GM23338 (cell line): ENCODE data around the gene CUEDC1. TPM values are rescaled to one million over a fixed set of nuclear protein-coding genes. Genes with fewer than 3 reads are reported as not detected.

ENCODE experiments used
- ATAC-seq: fragments of 200-7000 bp; cut with Tn5 transposase; 3 replicates; pipeline ENCODE4 v1.9.1; 2020
- DNase-seq: peaks from one replicate; pipeline ENCODE4 v3.0.0-alpha.2; 2015; ENCODE audit warnings: low spot score
- H2AFZ ChIP-seq: fragments of 200-600 bp; sonication (generic); 2 replicates; pipeline ENCODE4 v1.8.0; 2016; ENCODE audit warnings: antibody characterized with exemption, mild to moderate bottlenecking, moderate library complexity
- H3F3A ChIP-seq: fragments of 200-600 bp; sonication (generic); replicated peaks from 2 replicates; pipeline ENCODE4 v1.8.0; 2017; ENCODE audit warnings: antibody characterized with exemption, mixed run types, low read depth
- H3K27ac ChIP-seq: fragments of 200-600 bp; sonication (generic); 2 replicates; pipeline ENCODE4 v1.6.1; 2016; ENCODE audit warnings: low read depth
- H3K27me3 ChIP-seq: fragments of 200-600 bp; sonication (generic); 2 replicates; pipeline ENCODE4 v1.8.0; 2016; ENCODE audit warnings: mild to moderate bottlenecking, mixed run types, moderate library complexity; ENCODE audit not compliant: insufficient read depth
- H3K36me3 ChIP-seq: fragments of 200-600 bp; sonication (generic); 2 replicates; pipeline ENCODE4 v1.8.0; 2016; ENCODE audit warnings: mild to moderate bottlenecking; ENCODE audit not compliant: insufficient read depth
- H3K4me1 ChIP-seq: fragments of 200-600 bp; sonication (generic); 2 replicates; pipeline ENCODE4 v1.8.0; 2016; ENCODE audit warnings: mild to moderate bottlenecking, moderate library complexity; ENCODE audit not compliant: insufficient read depth
- H3K4me2 ChIP-seq: fragments of 200-600 bp; sonication (generic); 2 replicates; pipeline ENCODE4 v1.7.1; 2017; ENCODE audit warnings: mixed run types
- H3K4me3 ChIP-seq: fragments of 200-600 bp; sonication (generic); 2 replicates; pipeline ENCODE4 v1.6.1; 2016; ENCODE audit warnings: mixed run types
- H3K79me2 ChIP-seq: fragments of 200-600 bp; sonication (generic); replicated peaks from 2 replicates; pipeline ENCODE4 v1.8.0; 2017; ENCODE audit warnings: mild to moderate bottlenecking; ENCODE audit not compliant: insufficient read depth
- H3K9me2 ChIP-seq: fragments of 200-600 bp; sonication (generic); 2 replicates; pipeline ENCODE4 v1.8.0; 2017; ENCODE audit not compliant: insufficient read depth
- H4K20me1 ChIP-seq: fragments of 200-600 bp; sonication (generic); replicated peaks from 2 replicates; pipeline ENCODE4 v1.8.0; 2017; ENCODE audit warnings: mild to moderate bottlenecking; ENCODE audit not compliant: insufficient read depth
- H3K27ac Mint-ChIP-seq: 2 replicates; pipeline ENCODE4 v1.8.0; 2020; ENCODE audit warnings: inconsistent platforms, mild to moderate bottlenecking, moderate library complexity, mixed read lengths
- H3K27me3 Mint-ChIP-seq: 3 replicates; pipeline ENCODE4 v1.8.0; 2022; ENCODE audit warnings: low read depth, mild to moderate bottlenecking, moderate library complexity, mixed read lengths, inconsistent platforms; ENCODE audit not compliant: insufficient read depth, poor library complexity
- H3K36me3 Mint-ChIP-seq: 3 replicates; pipeline ENCODE4 v1.8.0; 2021; ENCODE audit warnings: low read depth, mild to moderate bottlenecking, inconsistent platforms, moderate library complexity, mixed read lengths
- H3K4me1 Mint-ChIP-seq: 3 replicates; pipeline ENCODE4 v1.8.0; 2020; ENCODE audit warnings: mild to moderate bottlenecking, inconsistent platforms, mixed read lengths
- H3K4me3 Mint-ChIP-seq: 3 replicates; pipeline ENCODE4 v1.8.0; 2021; ENCODE audit warnings: moderate library complexity, mild to moderate bottlenecking, inconsistent platforms, mixed read lengths
- H3K9me3 Mint-ChIP-seq: 3 replicates; pipeline ENCODE4 v1.8.0; 2020; ENCODE audit warnings: moderate library complexity, mild to moderate bottlenecking, inconsistent platforms, mixed read lengths
- JUNB ChIP-seq: IDR thresholded peaks from one replicate; pipeline ENCODE4 v1.6.1; 2016; ENCODE audit warnings: antibody characterized with exemption; ENCODE audit not compliant: unreplicated experiment
- POLR2AphosphoS5 ChIP-seq: IDR thresholded peaks from 2 replicates; pipeline ENCODE4 v1.6.1; 2016; ENCODE audit warnings: antibody characterized with exemption, low read depth
- ZNF114 ChIP-seq: fragments of 250-450 bp; sonication (Bioruptor Pico); IDR thresholded peaks from 2 replicates; pipeline ENCODE4 v1.5.0; 2020; ENCODE audit warnings: mild to moderate bottlenecking, moderate library complexity
- polyA plus RNA-seq: library from polyadenylated mRNA; unstranded; fragments of >200 nt; fragmentation: Nextera tagmentation; extraction: Ambion mirVana; gene quantifications from 2 replicates; pipeline ENCODE4 v1.2.1, GENCODE V29; 2016
- total RNA-seq: library from RNA; depleted of rRNA; stranded (reverse); fragments of >200 nt; shearing (Covaris generic); gene quantifications from 2 replicates; pipeline ENCODE4 v1.2.3, GENCODE V29; 2014
- TF ChIP-seq, protein P1 (sequence below): fragments of 250-450 bp; sonication (Bioruptor Pico); IDR thresholded peaks from 2 replicates; pipeline ENCODE4 v1.5.0; 2020; ENCODE audit warnings: mild to moderate bottlenecking, moderate library complexity
- TF ChIP-seq, protein P2 (sequence below), 2 experiments: fragments of 200-600 bp in 1 of 2; sonication (generic) in 1 of 2; conservative IDR thresholded peaks; 2 replicates each; pipeline versions ENCODE4 v1.5.1 to v1.6.1; 2016 to 2017; ENCODE audit warnings: antibody characterized with exemption in 2 of 2, low read depth in 2 of 2, mild to moderate bottlenecking in 2 of 2, moderate library complexity in 1 of 2

Gene CUEDC1
- total and polyA plus RNA-seq, 2 experiments from 2014 or later: 3.0 to 7.7 TPM

GRCh38 chr17:57991537-57991936 is 36.3 kb upstream of the CUEDC1 start (continued):
- TF ChIP-seq, protein P1, sequence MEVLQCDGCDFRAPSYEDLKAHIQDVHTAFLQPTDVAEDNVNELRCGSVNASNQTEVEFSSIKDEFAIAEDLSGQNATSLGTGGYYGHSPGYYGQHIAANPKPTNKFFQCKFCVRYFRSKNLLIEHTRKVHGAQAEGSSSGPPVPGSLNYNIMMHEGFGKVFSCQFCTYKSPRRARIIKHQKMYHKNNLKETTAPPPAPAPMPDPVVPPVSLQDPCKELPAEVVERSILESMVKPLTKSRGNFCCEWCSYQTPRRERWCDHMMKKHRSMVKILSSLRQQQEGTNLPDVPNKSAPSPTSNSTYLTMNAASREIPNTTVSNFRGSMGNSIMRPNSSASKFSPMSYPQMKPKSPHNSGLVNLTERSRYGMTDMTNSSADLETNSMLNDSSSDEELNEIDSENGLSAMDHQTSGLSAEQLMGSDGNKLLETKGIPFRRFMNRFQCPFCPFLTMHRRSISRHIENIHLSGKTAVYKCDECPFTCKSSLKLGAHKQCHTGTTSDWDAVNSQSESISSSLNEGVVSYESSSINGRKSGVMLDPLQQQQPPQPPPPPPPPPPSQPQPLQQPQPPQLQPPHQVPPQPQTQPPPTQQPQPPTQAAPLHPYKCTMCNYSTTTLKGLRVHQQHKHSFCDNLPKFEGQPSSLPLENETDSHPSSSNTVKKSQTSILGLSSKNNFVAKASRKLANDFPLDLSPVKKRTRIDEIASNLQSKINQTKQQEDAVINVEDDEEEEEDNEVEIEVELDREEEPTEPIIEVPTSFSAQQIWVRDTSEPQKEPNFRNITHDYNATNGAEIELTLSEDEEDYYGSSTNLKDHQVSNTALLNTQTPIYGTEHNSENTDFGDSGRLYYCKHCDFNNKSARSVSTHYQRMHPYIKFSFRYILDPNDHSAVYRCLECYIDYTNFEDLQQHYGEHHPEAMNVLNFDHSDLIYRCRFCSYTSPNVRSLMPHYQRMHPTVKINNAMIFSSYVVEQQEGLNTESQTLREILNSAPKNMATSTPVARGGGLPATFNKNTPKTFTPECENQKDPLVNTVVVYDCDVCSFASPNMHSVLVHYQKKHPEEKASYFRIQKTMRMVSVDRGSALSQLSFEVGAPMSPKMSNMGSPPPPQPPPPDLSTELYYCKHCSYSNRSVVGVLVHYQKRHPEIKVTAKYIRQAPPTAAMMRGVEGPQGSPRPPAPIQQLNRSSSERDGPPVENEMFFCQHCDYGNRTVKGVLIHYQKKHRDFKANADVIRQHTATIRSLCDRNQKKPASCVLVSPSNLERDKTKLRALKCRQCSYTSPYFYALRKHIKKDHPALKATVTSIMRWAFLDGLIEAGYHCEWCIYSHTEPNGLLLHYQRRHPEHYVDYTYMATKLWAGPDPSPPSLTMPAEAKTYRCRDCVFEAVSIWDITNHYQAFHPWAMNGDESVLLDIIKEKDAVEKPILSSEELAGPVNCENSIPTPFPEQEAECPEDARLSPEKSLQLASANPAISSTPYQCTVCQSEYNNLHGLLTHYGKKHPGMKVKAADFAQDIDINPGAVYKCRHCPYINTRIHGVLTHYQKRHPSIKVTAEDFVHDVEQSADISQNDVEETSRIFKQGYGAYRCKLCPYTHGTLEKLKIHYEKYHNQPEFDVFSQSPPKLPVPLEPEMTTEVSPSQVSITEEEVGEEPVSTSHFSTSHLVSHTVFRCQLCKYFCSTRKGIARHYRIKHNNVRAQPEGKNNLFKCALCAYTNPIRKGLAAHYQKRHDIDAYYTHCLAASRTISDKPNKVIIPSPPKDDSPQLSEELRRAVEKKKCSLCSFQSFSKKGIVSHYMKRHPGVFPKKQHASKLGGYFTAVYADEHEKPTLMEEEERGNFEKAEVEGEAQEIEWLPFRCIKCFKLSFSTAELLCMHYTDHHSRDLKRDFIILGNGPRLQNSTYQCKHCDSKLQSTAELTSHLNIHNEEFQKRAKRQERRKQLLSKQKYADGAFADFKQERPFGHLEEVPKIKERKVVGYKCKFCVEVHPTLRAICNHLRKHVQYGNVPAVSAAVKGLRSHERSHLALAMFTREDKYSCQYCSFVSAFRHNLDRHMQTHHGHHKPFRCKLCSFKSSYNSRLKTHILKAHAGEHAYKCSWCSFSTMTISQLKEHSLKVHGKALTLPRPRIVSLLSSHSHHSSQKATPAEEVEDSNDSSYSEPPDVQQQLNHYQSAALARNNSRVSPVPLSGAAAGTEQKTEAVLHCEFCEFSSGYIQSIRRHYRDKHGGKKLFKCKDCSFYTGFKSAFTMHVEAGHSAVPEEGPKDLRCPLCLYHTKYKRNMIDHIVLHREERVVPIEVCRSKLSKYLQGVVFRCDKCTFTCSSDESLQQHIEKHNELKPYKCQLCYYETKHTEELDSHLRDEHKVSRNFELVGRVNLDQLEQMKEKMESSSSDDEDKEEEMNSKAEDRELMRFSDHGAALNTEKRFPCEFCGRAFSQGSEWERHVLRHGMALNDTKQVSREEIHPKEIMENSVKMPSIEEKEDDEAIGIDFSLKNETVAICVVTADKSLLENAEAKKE: no peak
- TF ChIP-seq JUNB: no peak

GRCh38 chr17:57990037-57990436 is 34.8 kb upstream of the CUEDC1 start:
- no peaks in the 10 kb centered on the region; the same call in 2 of the 3 replicates for H3K9me3 Mint-ChIP-seq
- Histone ChIP-seq H3K36me3 (no peaks in the 10 kb centered on the region), H3K27ac (no peak overlapping the region), H3K27me3 (no peaks in the 10 kb centered on the region), H3K4me3 (no peak overlapping the region), H4K20me1 (peaks cover 8% of the 10 kb centered on the region; the same call in 1 of the 2 replicates), H3F3A (peaks cover 6% of the 10 kb centered on the region), H3K9me2 (no peaks in the 10 kb centered on the region), H3K79me2 (peaks cover 24% of the 10 kb centered on the region), H2AFZ (no peak overlapping the region), H3K4me1 (peaks cover 24% of the 10 kb centered on the region), H3K4me2 (no peak overlapping the region)
- no peak for ATAC-seq
- H3K4me3 Mint-ChIP-seq: peak overlapping the region; percentile 8; the same call in 1 of the 3 replicates
- H3K4me1 Mint-ChIP-seq: peaks cover 61% of the 10 kb centered on the region
- H3K27ac Mint-ChIP-seq: no peak overlapping the region
- peaks cover 11% of the 10 kb centered on the region for H3K27me3 Mint-ChIP-seq
- H3K36me3 Mint-ChIP-seq: peaks cover 8% of the 10 kb centered on the region; the same call in 1 of the 3 replicates
- no peak for DNase-seq
- TF ChIP-seq POLR2AphosphoS5 (no peak), ZNF114 (CRISPR knock-in tag) (no peak)
- TF ChIP-seq, protein P2, sequence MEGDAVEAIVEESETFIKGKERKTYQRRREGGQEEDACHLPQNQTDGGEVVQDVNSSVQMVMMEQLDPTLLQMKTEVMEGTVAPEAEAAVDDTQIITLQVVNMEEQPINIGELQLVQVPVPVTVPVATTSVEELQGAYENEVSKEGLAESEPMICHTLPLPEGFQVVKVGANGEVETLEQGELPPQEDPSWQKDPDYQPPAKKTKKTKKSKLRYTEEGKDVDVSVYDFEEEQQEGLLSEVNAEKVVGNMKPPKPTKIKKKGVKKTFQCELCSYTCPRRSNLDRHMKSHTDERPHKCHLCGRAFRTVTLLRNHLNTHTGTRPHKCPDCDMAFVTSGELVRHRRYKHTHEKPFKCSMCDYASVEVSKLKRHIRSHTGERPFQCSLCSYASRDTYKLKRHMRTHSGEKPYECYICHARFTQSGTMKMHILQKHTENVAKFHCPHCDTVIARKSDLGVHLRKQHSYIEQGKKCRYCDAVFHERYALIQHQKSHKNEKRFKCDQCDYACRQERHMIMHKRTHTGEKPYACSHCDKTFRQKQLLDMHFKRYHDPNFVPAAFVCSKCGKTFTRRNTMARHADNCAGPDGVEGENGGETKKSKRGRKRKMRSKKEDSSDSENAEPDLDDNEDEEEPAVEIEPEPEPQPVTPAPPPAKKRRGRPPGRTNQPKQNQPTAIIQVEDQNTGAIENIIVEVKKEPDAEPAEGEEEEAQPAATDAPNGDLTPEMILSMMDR (conservative IDR thresholded peaks at IDR 0.05; ENCODE audit: low read depth in 2 of 2): no peak
- TF ChIP-seq, protein P1: no peak
